ENCODE data around the gene ROGDI.

The ROGDI gene

DNA sequence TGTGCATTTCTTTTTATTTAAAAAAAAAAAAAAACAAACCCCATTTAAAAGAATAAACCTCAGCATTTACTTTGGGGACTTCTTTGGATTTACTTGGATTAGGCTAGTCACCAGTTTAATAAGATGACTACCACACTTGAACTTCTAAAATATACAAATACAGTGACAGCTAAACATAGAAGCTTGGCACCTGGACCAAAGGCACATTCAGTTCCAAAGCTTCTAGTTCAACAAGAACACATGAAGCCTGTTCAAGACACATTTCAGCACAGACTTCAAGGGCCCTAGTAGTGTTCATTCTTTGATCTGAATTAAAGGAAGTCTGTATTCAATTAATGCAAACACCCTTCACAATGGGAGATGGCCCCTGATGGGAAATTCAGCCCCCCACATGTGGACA is 11.6 kb upstream of the ROGDI start:
- DNase-seq (ENCODE audit: low spot score), result no peak

DNA sequence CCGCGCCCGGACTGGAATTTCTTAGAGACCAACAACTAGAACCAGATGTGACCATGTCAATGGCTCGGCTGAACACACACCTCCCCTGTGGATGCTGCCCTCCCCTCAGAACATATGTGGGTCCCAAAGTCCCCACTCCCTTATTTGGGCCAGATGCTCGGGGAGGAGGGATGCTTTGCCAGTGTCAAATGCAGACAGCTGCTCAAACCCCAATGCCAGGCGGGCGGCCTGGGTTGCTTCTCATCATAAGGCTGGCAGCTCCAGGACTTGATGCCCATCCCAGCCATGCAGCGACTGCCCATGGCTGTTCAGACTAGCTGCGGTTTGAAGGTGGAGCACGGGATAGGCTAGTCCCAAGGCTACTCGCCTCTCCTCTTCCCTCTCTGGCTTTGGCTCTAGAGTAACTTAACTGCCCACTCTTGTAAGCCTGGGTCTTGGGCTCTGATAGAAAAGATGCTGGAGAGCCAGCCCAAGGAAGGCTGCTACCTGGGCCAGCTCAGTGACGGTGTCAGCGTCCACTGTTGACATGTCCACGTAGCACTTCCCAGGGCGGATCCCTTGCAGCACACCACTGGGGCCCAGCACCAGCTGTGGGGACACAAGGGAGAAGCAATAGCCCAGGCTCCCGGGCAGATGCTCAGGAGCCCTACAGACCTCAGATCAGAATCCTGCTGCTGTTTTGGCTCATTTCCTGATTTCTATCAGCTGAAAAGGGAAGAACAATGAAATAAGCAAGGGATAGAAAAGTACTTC is 11.0 kb upstream of the ROGDI start:
- no peak for DNase-seq (ENCODE audit: low spot score)

GRCh38 chr16:4811773-4812172 is 9.3 kb upstream of the ROGDI start:
- DNase-seq (ENCODE audit: low spot score), result no peak

GRCh38 chr16:4811242-4811641 is 8.8 kb upstream of the ROGDI start:
- no peak for DNase-seq (ENCODE audit: low spot score)

- no peak for DNase-seq (ENCODE audit: low spot score)
Observed at GRCh38 chr16:4806280-4806679, 3.8 kb upstream of the ROGDI start.

- DNase-seq (ENCODE audit: low spot score), result no peak
Observed at GRCh38 chr16:4805231-4805630, 2.8 kb upstream of the ROGDI start.

- DNase-seq (ENCODE audit: low spot score), result no peak
Observed at GRCh38 chr16:4803898-4804762, 1.7 kb upstream of the ROGDI start.

DNA sequence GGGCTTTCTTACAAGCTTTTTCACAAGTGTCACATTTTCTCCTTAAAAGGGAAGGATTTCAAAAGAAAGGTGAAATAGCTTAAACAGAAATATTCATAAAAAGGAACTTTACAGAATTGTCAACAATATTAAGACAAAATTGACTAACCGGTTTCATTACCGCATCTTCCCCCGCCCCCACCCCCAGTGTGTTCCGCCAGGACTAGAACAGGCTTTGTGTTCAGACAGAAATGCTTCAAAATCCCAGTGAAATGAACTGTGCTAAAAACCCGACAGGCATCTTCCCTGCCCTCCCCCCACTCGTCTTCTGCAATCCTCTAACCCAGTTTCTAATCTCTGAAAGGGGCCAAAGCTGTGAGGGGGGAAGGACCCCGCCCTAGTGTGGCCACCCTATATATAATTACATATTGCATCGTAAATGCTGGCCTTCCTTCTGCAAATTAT is 990 bp upstream of the ROGDI start:
- DNase-seq (ENCODE audit: low spot score), result no peak

DNA sequence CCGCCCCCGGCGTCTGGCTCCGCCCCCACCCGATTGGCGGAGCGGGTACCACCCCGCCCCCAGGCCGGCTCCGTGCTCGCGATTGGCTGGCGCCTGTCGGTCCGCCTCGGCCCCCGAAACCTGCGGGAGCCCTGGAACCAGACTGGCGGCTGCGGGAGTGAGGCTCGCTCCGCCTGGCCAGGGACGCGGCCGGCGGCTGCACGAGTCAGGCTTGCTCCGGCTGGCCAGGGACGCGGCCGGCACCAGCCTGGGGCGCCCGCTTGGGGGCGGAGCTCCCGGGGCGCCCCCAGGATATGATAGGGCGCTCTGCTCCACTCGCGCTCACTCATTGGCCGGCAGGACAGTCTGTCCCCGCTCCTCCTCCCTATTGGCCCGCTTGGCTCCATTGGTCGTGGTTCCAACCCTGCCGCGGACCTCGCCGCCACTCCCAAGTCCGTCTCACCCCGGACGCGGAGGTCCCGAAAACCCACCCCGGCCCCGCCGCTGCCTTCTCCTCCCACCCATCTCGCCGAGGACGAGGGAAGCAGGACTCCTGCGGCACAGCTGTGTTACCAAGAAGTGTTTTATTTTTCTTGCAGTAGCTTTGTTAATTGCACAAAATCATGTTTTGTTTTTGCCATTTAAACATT is 340 bp upstream of the ROGDI start:
- peak; percentile 95 for DNase-seq (ENCODE audit: low spot score)

DNA sequence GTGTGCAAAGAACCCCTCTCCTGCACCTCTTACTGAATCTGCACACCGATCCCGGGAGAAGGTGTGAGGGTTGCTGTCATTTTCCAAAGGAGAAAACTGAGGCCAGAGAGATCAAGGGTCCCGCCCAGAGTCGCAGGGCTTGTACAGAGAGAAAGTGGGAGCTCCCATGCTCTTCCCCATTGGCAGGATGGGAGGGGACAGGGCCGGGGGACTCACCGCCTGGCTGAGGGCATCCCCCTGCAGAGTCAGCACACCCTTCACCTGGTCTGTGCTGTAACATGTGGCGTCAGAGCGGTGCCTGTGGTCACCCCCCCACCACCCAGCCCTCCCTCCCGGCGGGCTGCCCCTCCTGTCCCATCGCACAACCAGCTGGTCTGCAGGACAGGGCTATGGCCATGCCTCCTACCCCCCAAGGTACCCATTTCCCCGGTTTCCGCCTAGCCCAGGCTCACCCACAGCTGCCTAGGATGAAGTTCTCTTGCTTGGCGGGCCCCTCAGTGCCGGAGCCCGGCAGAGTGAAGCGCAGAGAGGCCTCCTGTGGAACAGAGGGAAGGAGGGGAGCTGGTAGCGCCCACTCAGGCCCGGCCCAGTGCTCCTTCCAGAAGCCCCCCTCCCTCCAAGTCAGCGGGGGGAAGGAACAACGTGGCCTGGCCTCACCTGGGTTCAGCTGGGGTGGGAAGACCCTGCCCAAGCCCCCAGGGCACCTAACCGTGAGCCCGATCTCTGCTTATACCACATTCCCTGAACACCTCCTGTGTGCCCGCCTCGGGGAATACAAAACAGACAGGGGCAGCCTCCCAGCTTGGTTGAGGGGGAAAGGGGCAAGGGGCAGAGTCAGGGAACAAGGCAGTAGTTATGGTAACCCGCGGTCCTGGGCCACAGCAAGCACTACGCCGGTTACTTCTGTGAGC is 1.1 kb downstream of the ROGDI start:
- DNase-seq (ENCODE audit: low spot score), result no peak

- DNase-seq (ENCODE audit: low spot score), result peak; percentile 59
Observed at GRCh38 chr16:4800290-4801041, 2.0 kb downstream of the ROGDI start.

DNA sequence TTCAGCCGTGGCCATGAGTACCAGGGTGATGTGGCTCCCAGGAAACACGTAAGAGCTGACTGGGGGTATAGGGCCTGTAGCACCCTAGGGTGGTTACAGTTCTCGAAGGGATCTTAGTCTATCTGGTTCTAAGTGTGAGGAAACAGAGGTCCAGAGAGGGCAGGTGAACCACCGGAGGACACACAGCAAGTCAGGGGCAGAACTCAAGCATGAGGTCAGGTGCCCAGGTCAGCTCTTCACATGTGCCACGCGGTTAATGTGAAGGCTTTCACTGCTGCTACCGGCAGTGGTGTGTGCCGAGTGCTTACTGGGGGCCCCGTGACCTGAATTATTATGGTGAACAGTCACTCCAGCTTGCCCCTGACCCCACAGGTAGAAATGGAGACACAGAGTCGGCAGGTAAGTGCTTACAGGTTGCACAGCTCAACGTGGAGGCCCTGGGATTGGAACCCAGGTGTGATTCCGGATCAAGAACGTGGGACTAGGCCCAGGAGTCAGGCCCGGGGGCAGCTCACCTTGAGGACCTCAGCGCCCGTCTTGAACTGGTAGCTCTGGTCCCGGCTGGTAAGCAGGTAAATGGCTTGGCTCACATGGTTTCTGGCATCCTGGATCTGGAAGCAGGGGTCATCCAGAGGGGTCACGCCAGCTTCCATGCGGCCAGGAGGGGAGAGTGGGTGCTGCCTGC is 3.1 kb downstream of the ROGDI start:
- DNase-seq (ENCODE audit: low spot score), result no peak

DNA sequence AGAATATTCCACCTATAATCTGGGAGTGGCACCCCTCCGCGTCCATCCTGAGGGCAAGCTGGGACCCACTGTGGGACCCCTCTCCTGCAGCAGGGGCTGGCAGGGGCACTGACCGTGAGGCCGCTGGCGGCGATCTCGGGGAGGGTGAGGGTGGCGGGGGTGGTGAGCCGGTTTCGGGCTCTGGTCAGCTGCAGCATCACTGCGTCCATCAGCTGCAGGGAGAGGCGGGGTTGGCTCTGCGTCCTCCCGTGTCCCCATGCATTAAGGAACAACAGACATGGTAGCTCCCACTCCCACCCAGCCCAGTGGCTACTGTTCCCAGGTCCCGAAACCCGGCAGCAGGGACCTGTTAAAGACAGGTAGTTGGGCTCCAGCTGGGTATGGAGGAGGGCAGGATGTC is 4.0 kb downstream of the ROGDI start:
- no peak for DNase-seq (ENCODE audit: low spot score)

DNA sequence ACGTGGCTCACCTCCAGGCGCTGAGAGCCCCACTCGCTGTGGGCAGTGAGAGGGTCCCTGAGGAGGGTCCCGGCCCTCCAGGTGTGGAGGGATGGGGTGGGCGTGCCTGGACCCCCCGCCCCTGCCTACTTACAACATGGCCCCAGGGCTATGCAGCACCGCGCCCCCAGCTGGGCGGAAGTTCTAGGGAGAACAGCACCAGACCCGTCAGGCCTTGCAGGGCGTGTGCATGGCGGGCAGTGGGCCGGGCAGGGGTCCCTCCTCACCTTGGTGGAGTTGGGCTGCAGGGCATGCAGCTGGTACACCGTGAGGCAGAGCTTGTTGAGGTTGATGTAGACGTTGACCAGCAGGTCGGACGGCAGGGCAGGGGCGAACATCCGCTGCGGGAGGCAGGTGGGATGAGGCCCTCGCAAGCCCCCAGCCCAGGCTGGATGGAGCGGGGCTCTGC is 4.6 kb downstream of the ROGDI start:
- DNase-seq (ENCODE audit: low spot score), result no peak

GRCh38 chr16:4796982-4797804 is 5.2 kb downstream of the ROGDI start:
- no peak for DNase-seq (ENCODE audit: low spot score)

DNA sequence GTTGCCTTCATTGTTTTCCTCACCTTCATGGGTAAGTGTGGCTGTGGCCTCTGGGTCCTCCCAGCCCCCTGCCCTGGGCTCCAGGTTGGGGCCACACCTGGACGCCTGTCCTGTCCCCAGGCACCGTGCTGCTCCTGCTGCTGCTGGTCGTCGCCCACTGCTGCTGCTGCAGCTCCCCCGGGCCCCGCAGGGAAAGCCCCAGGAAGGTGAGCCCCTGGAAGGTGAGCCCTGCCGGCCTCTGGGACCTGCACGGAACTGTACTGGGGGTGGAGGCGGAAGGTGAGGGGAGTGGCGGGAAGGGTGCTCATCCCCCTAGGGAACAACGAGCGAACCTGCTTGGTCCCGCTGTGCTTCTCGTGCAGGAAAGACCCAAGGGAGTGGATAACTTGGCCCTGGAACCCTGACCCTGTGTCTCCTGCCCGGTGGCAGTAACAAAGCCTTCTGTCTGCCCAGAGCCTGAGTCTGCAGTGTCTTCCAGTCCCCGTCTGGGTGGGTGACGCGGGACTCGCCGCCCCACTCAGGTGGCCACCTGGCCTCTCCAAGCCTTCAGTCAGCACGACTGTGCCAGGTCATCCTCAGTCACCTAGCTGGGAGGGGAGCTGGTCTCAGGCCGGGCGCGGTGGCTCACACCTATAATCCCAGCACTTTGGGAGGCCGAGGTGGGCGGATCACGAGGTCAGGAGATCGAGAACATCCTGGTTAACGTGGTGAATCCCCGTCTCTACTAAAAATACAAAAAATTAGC is 6.4 kb downstream of the ROGDI start:
- no peak for DNase-seq (ENCODE audit: low spot score)

DNA sequence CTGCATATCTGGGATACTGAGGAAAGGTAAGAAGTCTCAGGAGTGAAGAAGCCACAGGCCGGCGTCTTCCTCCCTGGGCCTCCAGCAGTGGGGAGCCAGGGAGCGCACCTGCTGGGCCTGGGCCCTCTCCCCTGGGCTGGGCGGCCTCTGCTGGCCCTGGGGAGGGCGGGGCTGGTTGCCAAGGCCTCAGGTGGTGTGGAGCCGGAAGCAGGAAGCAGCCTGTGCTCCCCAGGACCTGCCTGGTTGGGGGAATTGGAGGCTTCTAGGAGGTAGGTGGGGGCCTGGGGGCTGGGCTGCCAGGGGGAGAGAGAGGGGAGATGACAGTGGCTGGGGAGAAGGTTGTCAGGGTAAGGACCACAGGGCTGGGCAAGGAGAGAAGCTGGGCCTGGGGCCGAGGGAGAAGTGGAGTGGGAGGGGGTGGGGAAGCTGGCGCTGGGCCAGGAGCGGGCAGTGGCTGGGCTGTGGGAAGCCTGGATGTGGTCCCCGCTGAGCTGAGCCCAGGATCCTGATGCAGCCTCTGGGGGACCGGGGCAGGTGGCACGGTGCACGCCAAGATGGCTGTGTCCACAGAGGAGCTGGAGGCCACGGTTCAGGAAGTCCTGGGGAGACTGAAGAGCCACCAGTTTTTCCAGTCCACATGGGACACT is 7.1 kb downstream of the ROGDI start, which contains the start of gene SMIM22:
TSS of gene SMIM22 (plus strand) at position 189 of the 647 bp plus-strand sequence. CDS start at position 555, 366 bp downstream.
- no peak for DNase-seq (ENCODE audit: low spot score)
